GM13977 (cell line): ENCODE results near the gene RHD.
A peak's percentile ranks its signal among the peaks of the same experiment; 100 is the strongest.
"Not testable (repeated sequence)": the region's sequence is repeated elsewhere in the genome, so short reads cannot be mapped to it uniquely, and the experiment has no call there.

Source experiments
- DNase-seq: peaks from one replicate; pipeline ENCODE4 v3.0.0; 2012; ENCODE audit warnings: low spot score
- CTCF ChIP-seq: IDR thresholded peaks from 2 replicates; pipeline ENCODE4 v1.5.1; 2012; ENCODE audit warnings: mild to moderate bottlenecking, control low read depth; ENCODE audit not compliant: insufficient read depth; ENCODE audit errors: extremely low read depth, missing control alignments
- in situ Hi-C: fragments of 300-500 bp; cut with MboI; formaldehyde crosslinking; loops from one replicate; pipeline ENCODE4 v1.12.0; 2022; ENCODE audit warnings: low sequenced_read_pairs, low pct_unique_long_range_greater_than_20kb, mixed read lengths, inconsistent platforms; ENCODE audit not compliant: unreplicated experiment

Gene RHD

GRCh38 chr1:25336922-25337354, 64.6 kb downstream of the RHD start:
- TF ChIP-seq CTCF: peak; percentile 39
- DNase-seq: peak; percentile 27
- in situ Hi-C loops: not testable (repeated sequence)

- in situ Hi-C loops, DNase-seq: not testable (repeated sequence)
These were observed 65.3 kb downstream of the RHD start for GRCh38 chr1:25337483-25338187.

- no peak for TF ChIP-seq CTCF
- peak; percentile 92 for DNase-seq
- in situ Hi-C loops: no loop called here
These were observed 66.1 kb downstream of the RHD start, which contains the start of gene TMEM50A for GRCh38 chr1:25338188-25338981. TSS of gene TMEM50A (plus strand) at chr1:25338334. CDS start at chr1:25340487, 2,153 bp downstream.

DNA sequence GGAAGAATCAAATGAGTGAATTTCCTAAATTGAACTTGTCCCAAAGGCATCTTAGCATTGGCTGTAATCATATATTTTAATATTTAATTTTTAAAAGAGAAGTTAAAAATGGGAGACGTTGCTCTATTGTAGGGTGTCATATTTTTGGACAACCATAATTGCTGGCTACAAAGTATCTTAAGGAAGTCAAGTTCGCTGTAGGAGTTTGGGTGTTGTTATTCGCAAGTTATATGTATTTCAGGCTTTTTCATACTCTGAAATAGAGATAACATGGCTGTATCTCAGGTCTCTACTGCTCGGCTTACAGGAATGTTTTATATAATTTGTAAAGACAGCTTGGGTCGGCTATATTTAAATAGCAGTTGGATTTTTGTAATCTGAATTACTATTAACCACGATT, 66.7 kb downstream of the RHD start:
- in situ Hi-C loops: no loop called here
- no peak for TF ChIP-seq CTCF

DNA sequence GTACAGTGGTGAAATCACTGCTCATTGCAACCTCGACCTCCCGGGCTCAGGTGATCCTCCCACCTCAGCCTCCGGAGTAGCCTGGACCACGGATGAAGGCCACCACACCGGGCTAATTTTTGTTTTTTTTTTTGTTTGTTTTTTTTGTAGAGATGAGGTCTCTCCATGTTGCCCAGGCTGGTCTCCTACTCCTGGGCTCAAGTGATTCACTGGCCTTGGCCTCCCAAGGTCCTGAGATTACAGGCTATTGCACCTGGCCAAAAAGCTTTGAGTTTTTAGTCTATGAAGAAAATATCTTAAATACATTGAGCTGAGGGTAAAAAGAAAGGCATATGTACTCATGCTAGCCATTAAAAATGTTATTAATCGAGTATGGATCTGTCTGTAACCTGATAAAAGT, 69.4 kb downstream of the RHD start:
- in situ Hi-C loops: no loop called here
- no peak for TF ChIP-seq CTCF

More for the DNA sequence above, 66.7 kb downstream of the RHD start:
- DNase-seq: no peak

GRCh38 chr1:25342846-25343245, 70.5 kb downstream of the RHD start:
- TF ChIP-seq CTCF: no peak
- DNase-seq: no peak
- in situ Hi-C loops: no loop called here

More for the DNA sequence above, 69.4 kb downstream of the RHD start:
- DNase-seq: no peak

- TF ChIP-seq CTCF: no peak
- no peak for DNase-seq
- in situ Hi-C loops: no loop called here
These were observed 71.6 kb downstream of the RHD start for GRCh38 chr1:25343872-25344271.
